GM06990 (cell line): Measurements from ENCODE around the gene GAD1.

Experiments
- DNase-seq: peaks from one replicate; pipeline ENCODE4 v3.0.0-alpha.2; 2011; ENCODE audit not compliant: insufficient read length; ENCODE audit errors: extremely low read depth
- H3K27me3 ChIP-seq: replicated peaks from 2 replicates; pipeline ENCODE4 v1.6.0; 2011; ENCODE audit warnings: low read length; ENCODE audit not compliant: control insufficient read depth, insufficient read depth
- H3K36me3 ChIP-seq: 2 replicates; pipeline ENCODE4 v1.5.1; 2011; ENCODE audit warnings: low read length; ENCODE audit not compliant: control insufficient read depth, insufficient read depth
- H3K4me3 ChIP-seq: replicated peaks from 2 replicates; pipeline ENCODE4 v1.5.1; 2011; ENCODE audit warnings: low read depth, mild to moderate bottlenecking, control low read depth, low read length
- CTCF ChIP-seq: IDR thresholded peaks from 2 replicates; pipeline ENCODE4 v1.5.1; 2011; ENCODE audit warnings: low read length, control low read depth, mild to moderate bottlenecking, inconsistent platforms; ENCODE audit not compliant: insufficient read depth, poor library complexity, severe bottlenecking

Gene GAD1

GRCh38 chr2:170885130-170885791, 68.6 kb downstream of the GAD1 start:
- TF ChIP-seq CTCF = no peak
- Histone ChIP-seq H3K36me3 (no peaks in the 10 kb centered on the region), H3K4me3 (no peak overlapping the region), H3K27me3 (no peaks in the 10 kb centered on the region)
- DNase-seq = no peak

GRCh38 chr2:170886386-170886785, 69.7 kb downstream of the GAD1 start:
- Histone ChIP-seq H3K4me3 (no peak overlapping the region), H3K36me3 (no peaks in the 10 kb centered on the region), H3K27me3 (no peaks in the 10 kb centered on the region)
- no peak for TF ChIP-seq CTCF
- DNase-seq = no peak

- no peak for DNase-seq
- Histone ChIP-seq H3K4me3 (no peak overlapping the region), H3K27me3 (no peaks in the 10 kb centered on the region), H3K36me3 (no peaks in the 10 kb centered on the region)
- no peak for TF ChIP-seq CTCF
These were observed 70.8 kb downstream of the GAD1 start for GRCh38 chr2:170887496-170887895.

GRCh38 chr2:170887896-170888295, 71.2 kb downstream of the GAD1 start:
- DNase-seq = no peak
- Histone ChIP-seq H3K36me3 (no peaks in the 10 kb centered on the region), H3K27me3 (no peaks in the 10 kb centered on the region), H3K4me3 (no peak overlapping the region)
- TF ChIP-seq CTCF = no peak

GRCh38 chr2:170891893-170892292, 75.2 kb downstream of the GAD1 start:
- DNase-seq = no peak
- TF ChIP-seq CTCF = no peak
- Histone ChIP-seq H3K4me3 (no peak overlapping the region), H3K36me3 (no peaks in the 10 kb centered on the region), H3K27me3 (no peaks in the 10 kb centered on the region)
